Naive thymus-derived CD8-positive, alpha-beta T cell (primary cell): ENCODE results near the gene KIF20B. TPM values are rescaled to one million over a fixed set of nuclear protein-coding genes. Genes with fewer than 3 reads are reported as not detected.

Experiments
- polyA plus RNA-seq, 3 donors: library from polyadenylated mRNA; unstranded; fragments of 300-500 nt; fragmentation: Illumina TruSeq; gene quantifications; one replicate each; pipeline ENCODE4 v1.2.3, GENCODE V29; 2021
- total RNA-seq, 8 experiments: library from RNA in 2 of 8; stranded (reverse) in 2 of 8; gene quantifications; one replicate each; pipeline ENCODE4 v1.2.3 and lab custom pipeline; 2021 to 2026

The KIF20B gene
- total and polyA plus RNA-seq, 5 experiments from 2014 or later, result 10.6 to 22.6 (median 18.8) TPM

Other genes with a start within 250 kb of the KIF20B start
- gene SLC16A12, start 166.0 kb upstream of the KIF20B start, total RNA-seq, result not detected
- gene SLC16A12, start 166.0 kb upstream of the KIF20B start, polyA plus RNA-seq, result not detected
- gene PANK1, start 56.3 kb upstream of the KIF20B start, total RNA-seq, result 1 to 10 TPM in 1 of 2 experiments, under 1 TPM in 1; 0.69 to 1.9 TPM
- gene PANK1, start 56.3 kb upstream of the KIF20B start, polyA plus RNA-seq, result under 1 TPM; 0.24 to 0.41 (median 0.40) TPM